Activated T-cell treated with anti-CD3 and anti-CD28 coated beads, Interleukin-2, amount 50 U/mL, for 4 hours (primary cell): ENCODE results near the gene ALKBH7. TPM values are rescaled to one million over a fixed set of nuclear protein-coding genes. Genes with fewer than 3 reads are reported as not detected.

ENCODE experiments used
- ATAC-seq, 2 donors: fragments of 200-7000 bp; cut with Tn5 transposase; one replicate each; pipeline ENCODE4 v1.10.0; 2021
- DNase-seq: peaks from one replicate; pipeline ENCODE4 v3.0.0-alpha.2; 2020
- H3K27me3 Mint-ChIP-seq: one replicate; pipeline ENCODE4 v1.8.0; 2021; ENCODE audit warnings: low read depth, mixed read lengths
- H3K36me3 Mint-ChIP-seq: one replicate; pipeline ENCODE4 v1.8.0; 2022; ENCODE audit warnings: mixed read lengths; ENCODE audit not compliant: insufficient read depth
- H3K4me1 Mint-ChIP-seq: one replicate; pipeline ENCODE4 v1.8.0; 2021; ENCODE audit warnings: low read depth, mixed read lengths
- H3K4me3 Mint-ChIP-seq: one replicate; pipeline ENCODE4 v1.8.0; 2021; ENCODE audit warnings: mild to moderate bottlenecking, moderate library complexity, mixed read lengths
- H3K9me3 Mint-ChIP-seq: one replicate; pipeline ENCODE4 v1.8.0; 2021; ENCODE audit warnings: mixed read lengths
- total RNA-seq, 3 donors: library from RNA; stranded (reverse); gene quantifications; one replicate each; pipeline ENCODE4 v1.2.1, GENCODE V29; 2021

Gene ALKBH7
- total RNA-seq, 3 donors from 2014 or later: 28.8 to 37.7 (median 36.3) TPM

GRCh38 chr19:6402058-6402457, 29.5 kb downstream of the ALKBH7 start:
- DNase-seq (no peak), ATAC-seq (no peak)
- no peaks in the 10 kb centered on the region for H3K36me3 Mint-ChIP-seq
- H3K4me1 Mint-ChIP-seq: no peaks in the 10 kb centered on the region
- no peaks in the 10 kb centered on the region for H3K9me3 Mint-ChIP-seq
- no peak overlapping the region for H3K4me3 Mint-ChIP-seq
- no peaks in the 10 kb centered on the region for H3K27me3 Mint-ChIP-seq

- Mint-ChIP-seq H3K36me3 (no peaks in the 10 kb centered on the region), H3K27me3 (no peaks in the 10 kb centered on the region), H3K4me3 (no peak overlapping the region), H3K4me1 (no peaks in the 10 kb centered on the region), H3K9me3 (no peaks in the 10 kb centered on the region)
- no peak for DNase-seq
- ATAC-seq: no peak
These were observed 30.4 kb downstream of the ALKBH7 start for GRCh38 chr19:6402837-6403608.

GRCh38 chr19:6406401-6406800, 33.8 kb downstream of the ALKBH7 start:
- H3K4me1 Mint-ChIP-seq: no peaks in the 10 kb centered on the region
- no peaks in the 10 kb centered on the region for H3K9me3 Mint-ChIP-seq
- no peak for ATAC-seq
- H3K27me3 Mint-ChIP-seq: no peaks in the 10 kb centered on the region
- H3K4me3 Mint-ChIP-seq: no peak overlapping the region
- DNase-seq: no peak
- H3K36me3 Mint-ChIP-seq: no peaks in the 10 kb centered on the region

- ATAC-seq (no peak), DNase-seq (no peak)
- Mint-ChIP-seq H3K9me3 (no peaks in the 10 kb centered on the region), H3K27me3 (no peaks in the 10 kb centered on the region), H3K4me3 (no peak overlapping the region), H3K36me3 (peaks cover 3% of the 10 kb centered on the region), H3K4me1 (no peaks in the 10 kb centered on the region)
These were observed 36.8 kb downstream of the ALKBH7 start for GRCh38 chr19:6409346-6409745.

- Mint-ChIP-seq H3K36me3 (peaks cover 8% of the 10 kb centered on the region), H3K4me1 (no peaks in the 10 kb centered on the region), H3K27me3 (no peaks in the 10 kb centered on the region), H3K9me3 (no peaks in the 10 kb centered on the region), H3K4me3 (no peak overlapping the region)
- no peak for DNase-seq
- ATAC-seq: peak; percentile 15 to 27
These were observed 39.5 kb downstream of the ALKBH7 start for GRCh38 chr19:6412061-6412446.

GRCh38 chr19:6412447-6413091, 40.0 kb downstream of the ALKBH7 start:
- Mint-ChIP-seq H3K27me3 (no peaks in the 10 kb centered on the region), H3K36me3 (peaks cover 8% of the 10 kb centered on the region), H3K4me1 (no peaks in the 10 kb centered on the region), H3K9me3 (no peaks in the 10 kb centered on the region), H3K4me3 (no peak overlapping the region)
- ATAC-seq (peak; percentile 63 to 71), DNase-seq (peak; percentile 46)

- ATAC-seq (no peak), DNase-seq (no peak)
- Mint-ChIP-seq H3K27me3 (no peaks in the 10 kb centered on the region), H3K4me3 (no peak overlapping the region), H3K36me3 (peaks cover 8% of the 10 kb centered on the region), H3K9me3 (no peaks in the 10 kb centered on the region), H3K4me1 (no peaks in the 10 kb centered on the region)
These were observed 40.7 kb downstream of the ALKBH7 start for GRCh38 chr19:6413291-6413690.

GRCh38 chr19:6413721-6414643, 41.4 kb downstream of the ALKBH7 start:
- no peak overlapping the region for H3K4me3 Mint-ChIP-seq
- H3K27me3 Mint-ChIP-seq: no peaks in the 10 kb centered on the region
- ATAC-seq (no peak), DNase-seq (no peak)
- H3K9me3 Mint-ChIP-seq: no peaks in the 10 kb centered on the region
- peaks cover 11% of the 10 kb centered on the region for H3K36me3 Mint-ChIP-seq
- no peaks in the 10 kb centered on the region for H3K4me1 Mint-ChIP-seq

GRCh38 chr19:6414793-6415590, 42.4 kb downstream of the ALKBH7 start:
- Mint-ChIP-seq H3K27me3 (no peaks in the 10 kb centered on the region), H3K4me3 (no peak overlapping the region), H3K4me1 (no peaks in the 10 kb centered on the region), H3K36me3 (peaks cover 16% of the 10 kb centered on the region), H3K9me3 (no peaks in the 10 kb centered on the region)
- no peak for ATAC-seq
- DNase-seq: no peak

GRCh38 chr19:6415591-6416190, 43.1 kb downstream of the ALKBH7 start:
- ATAC-seq (no peak), DNase-seq (no peak)
- Mint-ChIP-seq H3K36me3 (peaks cover 21% of the 10 kb centered on the region), H3K4me3 (no peak overlapping the region), H3K4me1 (peaks cover under 1% of the 10 kb centered on the region), H3K27me3 (no peaks in the 10 kb centered on the region), H3K9me3 (no peaks in the 10 kb centered on the region)

- Mint-ChIP-seq H3K27me3 (no peaks in the 10 kb centered on the region), H3K4me1 (peaks cover 8% of the 10 kb centered on the region), H3K9me3 (no peaks in the 10 kb centered on the region), H3K4me3 (no peak overlapping the region), H3K36me3 (peaks cover 25% of the 10 kb centered on the region)
- ATAC-seq (no peak), DNase-seq (no peak)
These were observed 44.2 kb downstream of the ALKBH7 start for GRCh38 chr19:6416658-6417405.

- no peak for ATAC-seq
- H3K4me3 Mint-ChIP-seq: no peak overlapping the region
These were observed 45.3 kb downstream of the ALKBH7 start for GRCh38 chr19:6417713-6418561.

More at GRCh38 chr19:6417713-6418561, 45.3 kb downstream of the ALKBH7 start:
- no peak for DNase-seq
- Mint-ChIP-seq H3K27me3 (no peaks in the 10 kb centered on the region), H3K36me3 (peaks cover 31% of the 10 kb centered on the region), H3K4me1 (peaks cover 19% of the 10 kb centered on the region), H3K9me3 (no peaks in the 10 kb centered on the region)
